Erythroblast (primary cell): Measurements from ENCODE around the gene CIT.

Experiments used
- GATA1 ChIP-seq: IDR thresholded peaks from 2 replicates; pipeline ENCODE4 v1.6.1; 2011; ENCODE audit warnings: low read depth, mild to moderate bottlenecking, control low read depth, low read length, moderate library complexity
- POLR2A ChIP-seq: IDR thresholded peaks from 2 replicates; pipeline ENCODE4 v1.6.1; 2011; ENCODE audit warnings: mild to moderate bottlenecking, low read length

GRCh38 chr12:119758722-119759121 lies 118.4 kb downstream of the CIT start:
- TF ChIP-seq POLR2A (no peak), GATA1 (no peak)
